ENCODE data around the gene MRPS6.

DNA sequence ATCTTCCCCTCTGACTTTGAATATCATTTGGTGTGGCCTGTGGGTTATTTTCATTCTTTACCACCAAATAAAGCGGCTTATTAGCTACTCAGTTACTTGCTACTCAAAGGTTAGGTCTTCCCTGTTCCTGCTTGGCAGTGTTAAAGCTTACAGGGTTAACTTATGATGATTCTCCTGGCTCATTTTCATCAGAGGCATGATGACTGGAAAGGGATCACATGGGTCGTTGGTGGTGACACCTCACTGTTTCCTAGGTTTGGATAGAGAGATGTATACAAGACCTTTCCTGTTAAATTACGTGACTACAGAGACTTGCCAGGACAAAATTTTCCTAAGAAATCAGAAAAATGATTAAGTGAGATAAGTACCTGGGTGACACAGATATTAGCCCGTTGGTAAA lies 27.4 kb downstream of the MRPS6 start:
- TF ChIP-seq, protein P1, sequence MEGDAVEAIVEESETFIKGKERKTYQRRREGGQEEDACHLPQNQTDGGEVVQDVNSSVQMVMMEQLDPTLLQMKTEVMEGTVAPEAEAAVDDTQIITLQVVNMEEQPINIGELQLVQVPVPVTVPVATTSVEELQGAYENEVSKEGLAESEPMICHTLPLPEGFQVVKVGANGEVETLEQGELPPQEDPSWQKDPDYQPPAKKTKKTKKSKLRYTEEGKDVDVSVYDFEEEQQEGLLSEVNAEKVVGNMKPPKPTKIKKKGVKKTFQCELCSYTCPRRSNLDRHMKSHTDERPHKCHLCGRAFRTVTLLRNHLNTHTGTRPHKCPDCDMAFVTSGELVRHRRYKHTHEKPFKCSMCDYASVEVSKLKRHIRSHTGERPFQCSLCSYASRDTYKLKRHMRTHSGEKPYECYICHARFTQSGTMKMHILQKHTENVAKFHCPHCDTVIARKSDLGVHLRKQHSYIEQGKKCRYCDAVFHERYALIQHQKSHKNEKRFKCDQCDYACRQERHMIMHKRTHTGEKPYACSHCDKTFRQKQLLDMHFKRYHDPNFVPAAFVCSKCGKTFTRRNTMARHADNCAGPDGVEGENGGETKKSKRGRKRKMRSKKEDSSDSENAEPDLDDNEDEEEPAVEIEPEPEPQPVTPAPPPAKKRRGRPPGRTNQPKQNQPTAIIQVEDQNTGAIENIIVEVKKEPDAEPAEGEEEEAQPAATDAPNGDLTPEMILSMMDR (IDR thresholded peaks at IDR 0.05 in 8 of 11, conservative IDR thresholded peaks at IDR 0.05 in 3 of 11): no peak
- no peak for TF ChIP-seq POLR2AphosphoS5 (IDR thresholded peaks at IDR 0.05)

Data from spleen (tissue), 7 donors.